ENCODE results near the gene NAT16.

Gene NAT16

DNA sequence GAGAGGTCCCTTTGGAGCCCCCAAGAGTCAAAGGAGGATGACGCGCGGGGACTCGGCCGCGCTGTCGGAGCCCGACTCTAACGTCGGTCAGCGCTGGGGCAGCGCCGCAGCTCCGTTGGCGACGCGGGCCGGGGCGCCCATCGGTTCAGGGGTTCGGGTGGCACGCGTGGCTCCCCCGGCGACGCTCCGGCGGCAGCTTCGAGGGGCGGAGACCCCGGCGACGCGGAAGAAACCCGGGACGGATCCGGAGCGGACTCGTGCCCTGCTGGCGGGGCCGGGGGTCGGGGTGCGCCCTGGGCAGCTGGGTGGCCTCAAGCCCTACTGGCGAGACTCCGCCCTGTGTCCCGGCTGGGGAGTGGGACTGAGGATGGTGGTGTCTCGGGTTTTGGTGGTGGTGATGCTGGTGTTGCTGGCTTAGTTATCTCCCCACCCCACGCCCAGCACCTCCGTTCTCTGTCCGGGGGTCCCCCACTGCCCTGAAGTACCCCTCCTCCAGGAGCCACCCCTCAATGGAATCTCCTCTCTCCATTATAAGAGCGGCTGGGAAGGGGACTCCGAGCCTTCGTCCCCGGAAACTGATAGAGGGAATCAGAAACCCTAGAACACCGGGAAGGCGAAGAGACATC lies at the start of gene NAT16:
Gene NAT16 (minus strand): TSS at position 164 of the 626 bp plus-strand sequence. CDS start 5,486 bp downstream, outside the sequence.
- Histone ChIP-seq H3K9me3 (ENCODE audit: control insufficient read depth, low read depth, low read length) (no peaks in the 10 kb centered on the region), H3K4me1 (ENCODE audit: control insufficient read depth, low read depth, low read length) (peaks cover 9% of the 10 kb centered on the region), H3K4me3 (ENCODE audit: low read length) (peak within 1 kb of the TSS; percentile 70), H3K27me3 (ENCODE audit: control insufficient read depth, insufficient read depth, low read length) (peaks cover 59% of the 10 kb centered on the region), H3K36me3 (ENCODE audit: control insufficient read depth, low read depth, low read length) (no peaks in the 10 kb centered on the region), H3K27ac (ENCODE audit: low read length) (no peak within 1 kb of the TSS), H3K9ac (ENCODE audit: low read length) (no peak within 1 kb of the TSS)

DNA sequence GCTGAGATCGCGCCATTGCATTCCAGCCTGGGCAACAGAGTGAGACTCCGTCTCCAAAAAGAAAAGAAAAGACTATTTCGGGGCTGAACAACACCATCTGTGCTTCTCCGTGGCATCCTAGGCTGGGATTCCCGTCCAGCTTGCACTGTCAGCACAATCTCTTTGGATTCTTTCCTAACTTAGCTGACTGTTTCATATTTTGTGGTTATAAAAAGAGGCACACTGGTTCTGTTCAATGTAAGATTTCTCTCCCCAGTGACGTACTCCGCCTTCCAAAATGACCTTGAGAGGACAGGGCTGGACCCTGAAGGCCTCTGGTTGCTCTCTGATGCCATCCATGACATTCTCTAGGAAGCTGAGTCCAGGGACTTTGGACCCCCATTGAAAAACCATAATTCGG lies 46.6 kb upstream of the NAT16 start:
- Histone ChIP-seq H3K9me3 (ENCODE audit: control insufficient read depth, low read depth, low read length) (no peaks in the 10 kb centered on the region), H3K27ac (ENCODE audit: low read length) (no peak overlapping the region), H3K4me3 (ENCODE audit: low read length) (no peak overlapping the region), H3K36me3 (ENCODE audit: control insufficient read depth, low read depth, low read length) (peaks cover 12% of the 10 kb centered on the region), H3K27me3 (ENCODE audit: control insufficient read depth, insufficient read depth, low read length) (no peaks in the 10 kb centered on the region), H3K4me1 (ENCODE audit: control insufficient read depth, low read depth, low read length) (peaks cover 3% of the 10 kb centered on the region), H3K9ac (ENCODE audit: low read length) (no peak overlapping the region)

DNA sequence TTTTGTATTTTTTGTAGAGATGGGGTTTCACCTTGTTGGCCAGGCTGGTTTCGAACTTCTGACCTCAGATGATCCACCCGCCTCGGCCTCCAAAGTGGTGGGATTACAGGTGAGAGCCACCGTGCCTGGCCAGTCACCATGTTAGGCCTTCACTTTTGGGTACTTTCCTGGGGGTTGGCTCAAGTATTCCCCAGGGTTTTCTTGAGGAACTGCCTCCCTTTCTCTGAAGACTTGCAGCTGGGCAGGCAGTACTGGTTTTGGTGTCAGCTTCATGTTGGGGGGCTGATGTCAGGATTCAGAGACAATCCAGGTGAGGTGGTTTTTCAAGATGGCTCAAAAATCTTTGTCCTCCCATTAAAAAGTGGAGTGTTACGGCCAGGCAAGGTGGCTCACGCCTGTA lies 45.6 kb upstream of the NAT16 start:
- Histone ChIP-seq H3K4me1 (ENCODE audit: control insufficient read depth, low read depth, low read length) (no peaks in the 10 kb centered on the region), H3K36me3 (ENCODE audit: control insufficient read depth, low read depth, low read length) (peaks cover 12% of the 10 kb centered on the region)

DNA sequence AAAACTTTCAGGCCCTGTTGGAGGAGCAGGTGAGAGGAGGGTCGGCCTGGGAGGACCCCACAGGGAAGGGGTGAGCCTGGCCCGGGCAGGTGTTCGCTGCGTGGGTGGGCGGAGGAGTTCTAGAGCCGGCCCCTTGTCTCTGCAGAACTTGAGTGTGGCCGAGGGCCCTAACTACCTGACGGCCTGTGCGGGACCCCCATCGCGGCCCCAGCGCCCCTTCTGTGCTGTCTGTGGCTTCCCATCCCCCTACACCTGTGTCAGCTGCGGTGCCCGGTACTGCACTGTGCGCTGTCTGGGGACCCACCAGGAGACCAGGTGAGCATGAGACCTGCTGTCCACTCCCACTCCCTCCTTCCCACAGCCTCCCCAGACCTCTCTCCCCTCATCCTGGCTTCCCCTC lies 43.4 kb upstream of the NAT16 start:
- H3K36me3 ChIP-seq (ENCODE audit: control insufficient read depth, low read depth, low read length): peaks cover 12% of the 10 kb centered on the region
- H3K9ac ChIP-seq (ENCODE audit: low read length): no peak overlapping the region
- no peak overlapping the region for H3K4me3 ChIP-seq (ENCODE audit: low read length)
- no peak overlapping the region for H3K27ac ChIP-seq (ENCODE audit: low read length)
- no peaks in the 10 kb centered on the region for H3K27me3 ChIP-seq (ENCODE audit: control insufficient read depth, insufficient read depth, low read length)
- no peaks in the 10 kb centered on the region for H3K9me3 ChIP-seq (ENCODE audit: control insufficient read depth, low read depth, low read length)
- H3K4me1 ChIP-seq (ENCODE audit: control insufficient read depth, low read depth, low read length): no peaks in the 10 kb centered on the region

More for the DNA sequence above, 45.6 kb upstream of the NAT16 start:
- Histone ChIP-seq H3K9me3 (ENCODE audit: control insufficient read depth, low read depth, low read length) (no peaks in the 10 kb centered on the region), H3K4me3 (ENCODE audit: low read length) (no peak overlapping the region), H3K9ac (ENCODE audit: low read length) (no peak overlapping the region), H3K27me3 (ENCODE audit: control insufficient read depth, insufficient read depth, low read length) (no peaks in the 10 kb centered on the region), H3K27ac (ENCODE audit: low read length) (no peak overlapping the region)

DNA sequence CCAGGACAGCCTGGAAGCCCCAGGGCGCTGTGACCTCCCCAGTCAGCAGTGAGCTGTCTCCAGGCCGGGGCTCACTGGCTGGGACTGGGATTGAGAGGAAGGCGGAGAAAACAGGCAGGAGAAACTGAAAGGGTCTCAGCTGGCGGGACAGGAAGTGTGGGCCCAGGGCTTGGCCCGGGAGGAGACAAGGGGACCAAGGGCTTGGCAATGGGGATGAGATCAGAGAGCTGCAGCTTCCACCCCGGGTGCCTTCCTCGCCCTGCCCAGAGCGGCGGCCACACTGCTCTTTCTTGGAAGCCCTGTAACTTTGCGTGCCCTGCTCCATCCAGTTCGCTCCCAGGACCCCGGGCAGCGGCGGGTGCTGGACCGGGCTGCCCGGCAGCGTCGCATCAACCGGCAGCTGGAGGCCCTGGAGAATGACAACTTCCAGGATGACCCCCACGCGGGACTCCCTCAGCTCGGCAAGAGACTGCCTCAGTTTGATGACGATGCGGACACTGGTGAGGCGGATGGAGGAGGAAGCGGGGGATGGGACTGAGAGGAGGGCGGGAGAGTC lies 42.3 kb upstream of the NAT16 start:
- Histone ChIP-seq H3K36me3 (ENCODE audit: control insufficient read depth, low read depth, low read length) (peaks cover 12% of the 10 kb centered on the region), H3K9me3 (ENCODE audit: control insufficient read depth, low read depth, low read length) (no peaks in the 10 kb centered on the region), H3K27me3 (ENCODE audit: control insufficient read depth, insufficient read depth, low read length) (no peaks in the 10 kb centered on the region), H3K9ac (ENCODE audit: low read length) (no peak overlapping the region), H3K4me3 (ENCODE audit: low read length) (no peak overlapping the region), H3K27ac (ENCODE audit: low read length) (no peak overlapping the region), H3K4me1 (ENCODE audit: control insufficient read depth, low read depth, low read length) (no peaks in the 10 kb centered on the region)

DNA sequence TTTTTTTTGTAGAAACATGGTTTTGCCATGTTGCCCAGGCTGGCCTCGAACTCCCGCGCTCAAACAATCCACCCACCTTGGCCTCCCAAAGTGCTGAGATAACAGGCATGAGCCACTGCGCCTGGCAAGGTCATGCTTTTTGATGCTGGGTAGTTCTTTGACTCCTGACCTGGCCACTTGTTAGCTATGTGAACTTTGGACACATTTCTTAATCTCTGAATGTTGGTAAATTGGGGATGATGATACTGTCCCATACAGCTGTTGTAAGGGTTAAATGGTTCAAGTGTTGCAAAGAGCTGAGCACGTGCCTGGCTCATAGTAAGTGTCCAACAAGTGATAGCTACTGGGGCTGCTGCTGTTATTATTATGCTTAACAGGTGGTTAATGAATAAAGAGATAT lies 40.2 kb upstream of the NAT16 start:
- Histone ChIP-seq H3K4me3 (ENCODE audit: low read length) (no peak overlapping the region), H3K27ac (ENCODE audit: low read length) (no peak overlapping the region), H3K9me3 (ENCODE audit: control insufficient read depth, low read depth, low read length) (no peaks in the 10 kb centered on the region), H3K9ac (ENCODE audit: low read length) (no peak overlapping the region), H3K36me3 (ENCODE audit: control insufficient read depth, low read depth, low read length) (peaks cover 10% of the 10 kb centered on the region), H3K4me1 (ENCODE audit: control insufficient read depth, low read depth, low read length) (no peaks in the 10 kb centered on the region), H3K27me3 (ENCODE audit: control insufficient read depth, insufficient read depth, low read length) (no peaks in the 10 kb centered on the region)

DNA sequence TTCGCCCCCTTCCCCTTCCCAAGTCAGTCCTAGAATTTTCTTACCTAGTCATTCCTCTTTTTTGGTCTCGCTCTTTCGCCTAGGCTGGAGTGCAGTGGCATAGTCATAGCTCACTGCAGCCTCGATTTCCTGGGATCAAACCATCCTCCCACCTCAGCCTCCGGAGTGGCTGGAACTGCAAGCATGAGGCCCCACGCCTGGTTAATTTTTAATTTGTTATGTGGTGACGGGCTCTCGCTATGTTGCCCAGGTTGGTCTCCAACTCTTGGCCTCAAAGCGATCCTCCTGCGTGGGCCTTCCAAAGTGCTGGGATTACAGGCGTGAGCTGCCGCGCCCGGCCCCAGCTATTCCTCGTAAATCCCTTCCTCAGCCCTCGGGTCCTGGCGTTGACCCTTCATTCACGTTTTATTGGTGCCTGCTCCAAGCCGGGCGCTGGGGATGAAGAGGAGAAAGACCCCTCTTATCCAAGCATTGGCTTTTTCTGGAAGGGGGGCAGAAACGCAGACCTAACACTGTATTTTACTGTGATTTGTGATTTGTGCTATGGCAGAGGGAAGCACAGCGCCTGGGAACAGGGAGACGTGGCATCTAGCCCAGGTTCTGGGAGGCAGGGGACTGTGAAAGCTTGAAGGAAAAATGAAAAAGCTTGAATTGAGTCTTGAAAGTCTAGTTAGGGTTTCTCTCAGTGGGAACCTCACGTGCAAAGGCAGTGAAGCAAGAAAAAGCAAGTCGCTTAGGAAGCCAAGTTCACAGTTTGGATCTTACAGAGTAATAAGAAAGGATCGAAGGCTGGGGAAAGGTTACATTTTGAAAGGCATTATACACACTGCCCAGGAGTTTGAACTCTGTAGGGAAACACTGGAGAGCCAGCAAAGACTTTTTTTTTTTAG lies 38.4 kb upstream of the NAT16 start:
- Histone ChIP-seq H3K4me1 (ENCODE audit: control insufficient read depth, low read depth, low read length) (no peaks in the 10 kb centered on the region), H3K4me3 (ENCODE audit: low read length) (peak overlapping the region; percentile 85), H3K27ac (ENCODE audit: low read length) (peak overlapping the region; percentile 7)

DNA sequence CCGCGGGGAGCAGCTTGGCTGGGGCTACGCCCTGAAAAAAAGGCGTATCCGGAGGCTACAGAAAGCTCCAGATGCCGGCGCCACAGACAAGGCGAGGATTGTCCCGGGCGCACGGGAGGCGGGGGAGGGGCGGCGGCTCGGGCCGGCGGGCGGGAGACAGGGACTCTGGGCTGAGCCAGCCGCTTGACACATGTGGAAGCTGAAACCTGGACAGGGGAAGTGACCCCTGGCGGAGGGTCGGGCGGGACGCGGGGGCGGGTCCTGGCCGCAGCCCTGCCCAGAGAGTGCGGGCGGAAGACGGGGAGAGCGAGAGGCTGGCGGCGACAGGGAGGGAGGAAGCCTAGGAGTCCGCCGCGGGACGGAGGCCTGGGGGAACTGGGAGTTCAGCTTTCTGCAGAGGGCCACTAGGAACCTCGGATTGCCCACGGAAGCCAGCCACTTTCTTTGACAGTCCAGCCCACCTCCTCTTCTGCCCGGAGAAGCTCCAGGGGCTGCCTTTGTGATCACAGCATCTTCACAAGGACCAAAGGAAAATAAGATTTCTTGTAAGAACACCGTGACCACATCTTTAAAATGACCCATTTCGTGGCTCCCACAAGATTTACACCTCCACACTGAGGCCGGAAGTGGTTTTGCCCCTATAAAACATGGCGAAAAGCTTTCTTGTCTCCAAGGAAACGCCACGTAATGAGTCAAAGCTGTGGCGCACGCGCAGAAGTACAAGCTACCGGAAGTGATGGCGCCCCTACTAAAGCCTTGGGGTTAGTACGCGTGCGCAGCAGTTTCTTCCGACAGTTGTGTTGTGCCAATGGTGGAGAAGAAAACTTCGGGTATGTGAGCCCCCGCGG lies 37.5 kb upstream of the NAT16 start, which contains the start of the genes PLOD3 and ZNHIT1:
Gene PLOD3 (minus strand): TSS at position 194 of the 848 bp plus-strand sequence. CDS start 307 bp downstream, outside the sequence.
Gene ZNHIT1 (plus strand): TSS at position 778 of the 848 bp plus-strand sequence. CDS start 31 bp downstream, at position 809.
- Histone ChIP-seq H3K9me3 (ENCODE audit: control insufficient read depth, low read depth, low read length) (no peaks in the 10 kb centered on the region), H3K9ac (ENCODE audit: low read length) (peak within 1 kb of the TSS; percentile 70), H3K27ac (ENCODE audit: low read length) (peak within 1 kb of the TSS; percentile 82), H3K4me1 (ENCODE audit: control insufficient read depth, low read depth, low read length) (no peaks in the 10 kb centered on the region), H3K36me3 (ENCODE audit: control insufficient read depth, low read depth, low read length) (peaks cover 4% of the 10 kb centered on the region), H3K27me3 (ENCODE audit: control insufficient read depth, insufficient read depth, low read length) (no peaks in the 10 kb centered on the region), H3K4me3 (ENCODE audit: low read length) (peak within 1 kb of the TSS; percentile 85)

More for the DNA sequence above, 38.4 kb upstream of the NAT16 start:
- Histone ChIP-seq H3K9me3 (ENCODE audit: control insufficient read depth, low read depth, low read length) (no peaks in the 10 kb centered on the region), H3K36me3 (ENCODE audit: control insufficient read depth, low read depth, low read length) (peaks cover 8% of the 10 kb centered on the region), H3K9ac (ENCODE audit: low read length) (peak overlapping the region; percentile 70), H3K27me3 (ENCODE audit: control insufficient read depth, insufficient read depth, low read length) (no peaks in the 10 kb centered on the region)

DNA sequence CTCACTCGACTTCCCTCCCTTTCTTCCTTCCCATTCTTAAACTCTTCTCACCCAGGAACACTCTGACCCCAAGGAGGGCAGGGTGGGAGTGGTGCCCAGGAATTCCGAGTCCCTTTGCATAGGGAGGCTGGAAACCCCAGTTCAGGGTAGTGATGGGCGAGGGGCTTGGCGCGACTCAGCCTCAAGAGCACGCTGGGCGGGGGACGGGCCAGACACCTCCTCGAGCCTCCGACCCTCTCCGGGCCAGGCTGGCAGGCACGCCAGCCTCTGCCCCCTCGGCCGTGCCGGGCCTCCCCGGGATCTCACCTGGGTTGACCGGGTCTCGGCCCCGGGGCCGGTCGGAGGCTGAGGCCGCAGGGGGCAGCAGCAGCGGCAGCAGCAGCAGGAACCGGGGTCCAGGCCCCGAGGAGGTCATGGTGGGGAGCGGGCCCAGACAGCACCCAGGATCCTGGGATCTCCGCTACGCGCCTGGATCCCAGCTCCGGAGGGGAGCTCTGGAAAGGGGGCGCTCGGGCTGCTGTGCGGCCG lies 36.8 kb upstream of the NAT16 start:
- H3K27me3 ChIP-seq (ENCODE audit: control insufficient read depth, insufficient read depth, low read length): no peaks in the 10 kb centered on the region
- no peak overlapping the region for H3K27ac ChIP-seq (ENCODE audit: low read length)
- H3K36me3 ChIP-seq (ENCODE audit: control insufficient read depth, low read depth, low read length): peaks cover 4% of the 10 kb centered on the region
- H3K4me1 ChIP-seq (ENCODE audit: control insufficient read depth, low read depth, low read length): no peaks in the 10 kb centered on the region
- H3K4me3 ChIP-seq (ENCODE audit: low read length): peak overlapping the region; percentile 85
- H3K9ac ChIP-seq (ENCODE audit: low read length): peak overlapping the region; percentile 70
- H3K9me3 ChIP-seq (ENCODE audit: control insufficient read depth, low read depth, low read length): no peaks in the 10 kb centered on the region

DNA sequence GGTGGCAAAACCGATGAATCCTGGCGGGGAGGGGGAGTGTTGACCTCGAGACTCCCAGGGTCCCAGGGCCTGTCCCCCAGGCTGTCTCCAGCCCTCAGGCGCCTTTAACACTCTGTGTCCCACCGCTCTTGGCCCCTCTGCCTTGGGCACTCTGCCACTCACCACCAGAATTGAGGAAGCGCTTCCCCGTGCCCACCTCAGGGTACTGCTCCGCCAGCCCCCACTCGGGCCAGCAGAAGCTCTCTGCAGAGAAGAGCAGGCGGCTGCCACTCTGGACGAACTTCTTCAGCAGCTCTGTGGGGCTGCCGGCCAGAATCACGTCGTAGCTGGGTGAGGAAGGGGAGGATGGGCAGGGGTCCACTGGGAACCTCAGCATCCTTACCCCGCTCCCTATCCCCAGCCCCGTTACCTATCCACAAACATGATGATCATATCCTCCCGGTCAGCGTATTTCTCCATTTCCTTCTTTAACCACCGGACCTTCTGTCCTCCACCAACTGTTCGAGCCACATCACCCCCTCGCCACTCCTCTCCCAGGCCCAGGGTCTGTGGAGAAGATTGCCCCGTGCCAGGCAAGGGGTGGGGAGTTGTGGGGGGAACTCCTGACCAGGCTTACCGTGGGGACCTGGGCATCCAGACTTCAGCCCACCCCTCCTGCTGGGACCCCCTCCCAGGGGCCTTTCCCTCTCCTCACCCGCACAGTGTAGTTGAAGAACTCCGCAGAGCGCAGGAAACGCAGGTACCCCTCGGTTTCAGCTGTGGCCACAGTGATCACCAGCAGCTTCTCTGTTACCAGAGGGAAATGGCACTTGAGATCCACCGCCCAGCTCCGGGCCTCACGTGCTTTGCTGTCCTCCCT lies 36.1 kb upstream of the NAT16 start:
- Histone ChIP-seq H3K9me3 (ENCODE audit: control insufficient read depth, low read depth, low read length) (no peaks in the 10 kb centered on the region), H3K27ac (ENCODE audit: low read length) (no peak overlapping the region), H3K27me3 (ENCODE audit: control insufficient read depth, insufficient read depth, low read length) (no peaks in the 10 kb centered on the region), H3K9ac (ENCODE audit: low read length) (peak overlapping the region; percentile 70), H3K4me3 (ENCODE audit: low read length) (peak overlapping the region; percentile 85), H3K4me1 (ENCODE audit: control insufficient read depth, low read depth, low read length) (no peaks in the 10 kb centered on the region), H3K36me3 (ENCODE audit: control insufficient read depth, low read depth, low read length) (peaks cover 4% of the 10 kb centered on the region)
